GM21381 (cell line): Measurements from ENCODE around the gene DNER.

ENCODE experiments used
- ATAC-seq: cut with Tn5 transposase; IDR thresholded peaks from one replicate; pipeline ENCODE4 v1.9.1; 2021; ENCODE audit warnings: mild to moderate bottlenecking, moderate library complexity; ENCODE audit not compliant: unreplicated experiment

The DNER gene

GRCh38 chr2:229445501-229446211, 268.7 kb downstream of the DNER start:
- no peak for ATAC-seq

DNA sequence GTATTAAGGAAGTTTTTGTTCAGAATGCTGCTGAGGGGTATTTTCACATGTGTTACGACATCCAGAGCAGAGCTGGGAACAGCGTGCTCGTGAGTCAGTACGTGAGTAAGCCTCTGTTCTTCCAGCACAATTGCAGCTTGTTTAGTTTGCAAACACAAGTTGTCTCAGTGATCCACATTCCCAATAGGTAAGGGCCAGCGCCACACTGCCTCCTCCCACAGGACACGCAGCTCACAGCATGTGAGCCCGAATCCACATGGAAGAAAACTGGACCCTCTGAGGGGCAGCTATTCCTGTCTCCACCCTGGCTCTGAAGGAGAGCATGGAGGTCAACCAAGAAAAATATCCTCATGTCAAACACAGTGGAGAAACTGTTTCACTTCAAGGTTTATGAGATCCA, 269.3 kb downstream of the DNER start:
- ATAC-seq: no peak

DNA sequence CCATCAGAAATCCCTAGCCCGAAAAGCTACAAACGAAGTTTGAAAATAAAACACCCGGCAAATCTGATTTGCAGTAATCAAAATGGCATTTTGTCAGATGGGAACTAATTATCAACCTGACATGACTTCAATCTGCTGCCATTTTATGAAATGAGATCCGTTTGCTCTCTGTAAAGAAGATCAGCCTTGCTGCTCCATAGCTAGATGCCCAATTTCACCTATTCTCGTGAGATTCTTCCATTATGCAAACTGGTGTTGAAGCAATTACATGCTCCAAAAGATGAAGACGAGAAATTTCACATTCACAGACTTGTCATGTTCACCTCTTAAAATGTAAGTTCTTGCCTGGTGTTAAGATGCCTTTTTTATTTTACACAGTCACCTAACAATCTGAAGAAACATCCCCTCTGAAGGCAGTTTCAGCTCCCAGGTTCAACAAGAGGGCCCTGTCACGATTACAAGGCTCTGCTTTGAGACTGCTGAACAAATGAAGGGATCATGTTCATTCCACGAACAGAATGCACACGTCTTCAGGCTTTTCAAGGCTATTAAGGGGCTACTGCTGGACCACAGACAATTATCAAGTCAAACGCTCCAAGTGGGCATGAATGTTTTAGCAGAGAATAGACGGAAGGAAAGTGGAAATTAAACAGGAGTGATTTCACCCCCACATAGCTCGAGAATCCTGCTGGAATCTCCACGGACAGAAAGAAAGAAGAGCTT, 270.6 kb downstream of the DNER start:
- ATAC-seq: no peak

DNA sequence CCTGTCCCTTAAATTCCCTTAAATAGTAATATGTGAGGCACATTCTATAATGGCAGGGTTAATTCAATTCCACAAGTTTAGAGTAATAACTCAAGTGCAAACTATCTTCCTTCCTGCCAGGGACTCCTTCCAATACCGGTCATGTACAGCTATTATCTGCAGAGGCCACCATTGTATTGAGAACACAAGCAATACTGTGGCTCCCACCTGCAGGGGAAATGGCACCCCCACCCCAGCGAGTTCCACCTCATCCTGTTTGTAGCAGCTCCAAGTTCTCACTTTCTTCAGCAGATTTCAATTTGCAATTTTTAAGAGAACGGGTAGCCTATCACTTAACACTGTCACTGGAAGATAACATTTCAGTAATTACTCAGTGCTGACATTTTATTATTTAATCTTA, 271.2 kb downstream of the DNER start:
- no peak for ATAC-seq

- ATAC-seq: no peak
Measured at GRCh38 chr2:229438430-229439159, 275.8 kb downstream of the DNER start.

- no peak for ATAC-seq
Measured at GRCh38 chr2:229437467-229437866, 276.9 kb downstream of the DNER start.

GRCh38 chr2:229434187-229434586, 280.2 kb downstream of the DNER start:
- no peak for ATAC-seq

GRCh38 chr2:229433351-229433750, 281.0 kb downstream of the DNER start:
- no peak for ATAC-seq

- no peak for ATAC-seq
Measured at GRCh38 chr2:229431327-229431954, 282.9 kb downstream of the DNER start.

DNA sequence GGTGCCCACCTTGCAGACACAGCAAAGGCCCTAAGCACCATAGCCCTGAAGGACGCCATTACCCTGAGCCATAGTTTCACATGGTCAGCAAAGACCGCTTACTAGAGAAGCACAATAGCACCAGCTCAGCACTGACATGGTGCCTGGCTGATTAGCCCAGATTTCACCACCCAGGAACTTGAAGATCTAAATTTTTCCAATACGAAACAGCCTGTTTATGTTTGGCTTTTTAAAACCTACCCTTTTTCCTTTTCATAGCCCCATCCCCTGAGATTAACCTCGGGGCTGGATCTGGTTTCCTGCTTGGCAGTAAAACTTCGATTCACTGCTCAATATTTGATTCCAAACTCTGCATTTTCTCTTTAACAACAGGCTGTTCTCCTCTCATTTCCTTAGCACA, 284.8 kb downstream of the DNER start:
- ATAC-seq: no peak

DNA sequence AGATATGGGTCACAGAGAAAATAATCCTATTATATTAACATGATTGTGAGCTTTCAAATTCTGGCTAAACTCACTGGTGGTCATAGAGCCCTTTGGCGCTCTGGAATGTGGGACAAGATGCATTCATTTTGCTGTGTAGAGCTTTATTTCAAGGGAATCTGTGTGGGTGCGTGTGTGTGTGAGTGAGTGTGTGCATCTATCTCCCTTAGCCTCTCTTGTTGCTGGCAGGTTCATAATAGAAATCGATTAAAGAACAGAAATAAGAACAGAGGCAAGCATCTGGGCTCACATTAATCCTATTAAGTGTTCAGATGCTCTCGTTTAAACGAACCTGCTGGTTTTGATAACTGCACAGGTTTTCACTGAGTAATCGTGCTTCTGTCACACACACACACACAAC, 287.9 kb downstream of the DNER start:
- ATAC-seq: no peak

- ATAC-seq: no peak
Measured at GRCh38 chr2:229425598-229425997, 288.8 kb downstream of the DNER start.

- no peak for ATAC-seq
Measured at GRCh38 chr2:229422063-229422462, 292.3 kb downstream of the DNER start.

- no peak for ATAC-seq
Measured at GRCh38 chr2:229419158-229419557, 295.2 kb downstream of the DNER start.

GRCh38 chr2:229417916-229418315, 296.4 kb downstream of the DNER start:
- no peak for ATAC-seq

DNA sequence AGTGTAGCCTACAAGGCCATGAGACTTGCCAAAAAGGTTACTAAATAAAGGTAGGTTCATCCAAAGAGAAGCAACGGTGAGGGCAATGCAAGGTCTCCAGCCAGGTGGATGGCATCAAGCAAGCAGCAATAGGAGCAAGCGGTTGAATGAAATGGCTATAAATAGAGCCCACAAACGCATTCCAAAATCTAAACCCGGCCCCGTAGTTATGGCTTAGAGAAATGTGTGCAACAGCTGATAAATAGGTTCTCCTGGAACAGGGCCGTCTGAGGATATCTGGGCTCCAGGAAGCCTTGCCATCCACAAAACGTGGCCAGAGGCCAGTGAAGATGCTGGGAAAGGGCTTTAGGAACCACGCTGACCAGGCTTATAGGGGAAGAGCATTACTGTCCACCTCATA, 297.2 kb downstream of the DNER start:
- ATAC-seq: no peak

- ATAC-seq: no peak
Measured at GRCh38 chr2:229416116-229416694, 298.1 kb downstream of the DNER start.

DNA sequence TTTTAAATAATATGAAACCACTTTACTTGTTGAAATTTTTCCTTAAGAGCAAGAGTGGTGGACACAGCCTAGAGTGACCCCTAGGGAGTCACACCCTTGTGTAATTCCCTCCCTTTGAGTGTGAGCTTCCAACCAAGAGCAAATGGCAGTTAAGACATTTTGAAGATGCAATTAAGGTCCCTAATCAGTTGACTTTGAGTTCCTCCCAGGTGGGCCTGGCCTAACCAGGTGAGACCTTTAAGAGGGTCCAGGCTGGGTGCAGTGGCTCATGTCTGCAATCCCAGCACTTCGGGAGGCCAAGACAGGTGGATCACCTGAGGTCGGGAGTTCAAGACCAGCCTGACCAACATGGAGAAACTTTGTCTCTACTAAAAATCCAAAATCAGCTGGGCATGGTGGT, 299.7 kb downstream of the DNER start:
- ATAC-seq: no peak

DNA sequence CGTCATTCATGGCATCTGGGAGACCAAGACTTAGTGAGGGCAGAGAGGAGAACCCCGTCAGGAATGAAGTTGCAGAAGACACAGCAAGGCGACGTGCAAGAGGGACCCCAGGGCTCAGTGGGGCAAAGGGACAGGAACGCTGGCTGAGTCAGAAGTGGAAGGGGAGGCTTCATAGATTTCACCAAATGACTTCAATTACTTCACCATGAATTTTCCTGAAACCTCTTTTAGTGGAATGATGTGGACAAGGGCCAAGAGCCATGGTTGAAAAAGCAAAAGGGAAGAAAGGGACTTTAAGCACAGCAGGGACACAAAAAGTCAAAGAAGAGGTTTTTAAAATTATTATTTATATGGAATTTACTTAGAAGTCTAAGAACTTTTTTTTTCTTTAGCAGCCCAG, 301.7 kb downstream of the DNER start:
- no peak for ATAC-seq

DNA sequence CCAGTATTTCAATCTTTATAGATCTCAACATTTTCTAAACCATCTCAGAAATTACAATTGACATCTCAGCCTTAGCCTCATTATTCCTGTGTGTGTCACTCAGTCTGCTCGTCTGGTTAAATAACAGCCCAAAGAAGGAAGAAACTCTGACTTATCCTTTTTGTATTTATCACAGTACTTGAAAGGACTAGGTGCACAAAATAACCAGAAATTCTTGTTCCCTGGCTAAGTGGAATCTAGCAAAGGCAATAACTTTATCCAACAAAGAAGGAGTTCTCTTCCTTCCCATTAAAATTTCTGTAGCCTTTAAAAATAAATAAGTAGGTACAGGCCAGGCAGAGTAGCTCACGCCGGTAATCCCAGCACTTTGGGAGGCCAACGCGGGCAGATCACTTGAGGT, 303.4 kb downstream of the DNER start:
- ATAC-seq: no peak

DNA sequence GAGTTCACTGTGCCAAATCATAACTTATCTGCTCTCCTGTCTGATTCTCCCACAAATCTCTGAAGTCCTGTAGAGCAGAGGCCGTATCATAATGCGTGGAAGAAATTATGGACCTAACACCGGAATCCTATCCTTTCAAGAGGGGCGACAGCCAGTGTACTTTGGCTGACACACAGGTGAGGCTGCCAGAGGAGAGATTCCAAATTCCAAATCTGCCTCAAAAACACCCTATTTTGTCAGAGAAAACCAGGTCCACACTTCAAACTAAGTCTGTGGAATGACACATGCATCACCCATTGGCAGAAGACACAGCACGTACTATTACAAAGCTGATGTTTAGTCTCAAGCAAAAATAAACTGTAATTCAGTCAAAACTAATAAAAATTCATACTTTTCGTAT, 304.1 kb downstream of the DNER start:
- no peak for ATAC-seq
